Embryonic facial prominence (tissue), 1 donor: ENCODE measurements around the gene HEBP2.
"Not testable (repeated sequence)": the region's sequence is repeated elsewhere in the genome, so short reads cannot be mapped to it uniquely, and the experiment has no call there.

Source experiments
- DNase-seq: peaks from one replicate; pipeline ENCODE4 v3.0.0-alpha.2; 2016; ENCODE audit errors: extremely low spot score

HEBP2 gene, protein sequence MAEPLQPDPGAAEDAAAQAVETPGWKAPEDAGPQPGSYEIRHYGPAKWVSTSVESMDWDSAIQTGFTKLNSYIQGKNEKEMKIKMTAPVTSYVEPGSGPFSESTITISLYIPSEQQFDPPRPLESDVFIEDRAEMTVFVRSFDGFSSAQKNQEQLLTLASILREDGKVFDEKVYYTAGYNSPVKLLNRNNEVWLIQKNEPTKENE

DNA sequence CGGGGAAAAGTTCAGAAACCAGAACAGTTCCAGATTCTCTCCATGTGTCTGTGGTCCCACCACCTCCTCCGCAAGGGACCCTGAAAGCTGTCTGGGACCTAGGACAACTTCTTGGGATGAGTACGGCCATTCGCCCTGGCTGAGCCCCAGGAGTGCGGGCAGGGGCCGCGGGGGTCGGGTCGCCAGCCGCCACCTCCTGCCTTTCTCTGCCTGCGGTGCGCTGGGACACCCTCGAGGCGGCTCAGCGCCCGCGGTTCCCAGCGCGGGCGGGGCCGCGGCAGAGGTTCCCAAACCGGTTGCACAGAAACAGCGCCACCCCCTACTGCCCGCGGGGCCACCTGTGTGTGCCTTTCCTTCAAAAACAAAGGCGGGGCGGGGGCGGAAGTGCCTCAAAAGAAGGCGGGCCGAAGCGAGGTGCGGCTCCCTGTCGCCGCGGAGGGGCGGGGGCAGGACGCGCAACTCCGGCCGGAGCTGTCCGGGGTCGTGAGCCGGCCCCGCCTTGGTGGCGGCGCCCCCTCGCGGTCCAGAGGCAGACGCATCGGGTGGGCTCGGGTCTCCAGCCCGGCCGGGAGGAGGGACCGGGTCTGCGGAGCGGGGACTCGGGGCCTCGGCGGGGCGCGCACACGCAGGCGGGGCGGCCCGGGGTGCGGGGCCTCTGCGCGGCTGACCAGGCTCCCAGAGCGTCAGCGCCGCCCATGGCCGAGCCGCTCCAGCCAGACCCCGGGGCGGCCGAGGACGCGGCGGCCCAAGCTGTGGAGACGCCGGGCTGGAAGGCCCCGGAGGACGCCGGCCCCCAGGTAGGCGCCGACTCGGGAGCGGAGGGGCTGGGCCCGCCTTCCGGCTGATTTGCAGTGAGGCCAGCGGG is at the start of gene HEBP2:
Gene HEBP2, plus strand, starts transcription at position 423 of the 865 bp plus-strand sequence. Its CDS starts 273 bp downstream, at position 696.
- DNase-seq = peak; percentile 46

DNA sequence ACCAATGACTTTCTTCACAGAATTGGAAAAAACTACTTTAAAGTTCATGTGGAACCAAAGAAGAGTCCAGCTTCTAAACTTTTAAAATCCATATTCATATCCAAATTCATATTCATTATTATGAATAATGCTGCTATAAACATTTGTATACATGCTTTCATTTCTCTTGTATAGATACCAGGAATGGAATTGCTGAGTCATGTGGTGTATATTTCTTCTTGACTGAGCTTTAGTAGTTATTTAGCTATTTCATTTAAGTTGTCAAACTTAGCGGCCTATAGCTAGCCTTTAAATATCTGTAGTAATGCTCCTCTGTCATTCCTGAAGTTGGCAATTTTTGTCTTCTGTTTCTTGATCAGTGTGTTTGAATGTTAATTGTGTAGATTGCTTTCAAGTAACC is 46.1 kb upstream of the HEBP2 start:
- no peak for DNase-seq

DNA sequence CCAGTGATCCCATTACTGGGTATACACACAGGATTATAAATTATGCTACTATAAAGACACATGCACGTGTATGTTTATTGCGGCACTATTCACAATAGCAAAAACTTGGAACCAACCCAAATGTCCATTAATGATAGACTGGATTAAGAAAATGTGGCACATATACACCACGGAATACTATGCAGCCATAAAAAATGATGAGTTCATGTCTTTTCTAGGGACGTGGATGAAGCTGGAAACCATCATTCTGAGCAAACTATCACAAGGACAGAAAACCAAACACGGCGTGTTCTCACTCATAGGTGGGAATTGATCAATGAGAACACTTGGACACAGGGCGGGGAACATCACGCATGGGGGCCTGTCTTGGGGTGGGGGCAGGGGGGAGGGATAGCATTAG is 35.3 kb upstream of the HEBP2 start:
- DNase-seq = not testable (repeated sequence)

DNA sequence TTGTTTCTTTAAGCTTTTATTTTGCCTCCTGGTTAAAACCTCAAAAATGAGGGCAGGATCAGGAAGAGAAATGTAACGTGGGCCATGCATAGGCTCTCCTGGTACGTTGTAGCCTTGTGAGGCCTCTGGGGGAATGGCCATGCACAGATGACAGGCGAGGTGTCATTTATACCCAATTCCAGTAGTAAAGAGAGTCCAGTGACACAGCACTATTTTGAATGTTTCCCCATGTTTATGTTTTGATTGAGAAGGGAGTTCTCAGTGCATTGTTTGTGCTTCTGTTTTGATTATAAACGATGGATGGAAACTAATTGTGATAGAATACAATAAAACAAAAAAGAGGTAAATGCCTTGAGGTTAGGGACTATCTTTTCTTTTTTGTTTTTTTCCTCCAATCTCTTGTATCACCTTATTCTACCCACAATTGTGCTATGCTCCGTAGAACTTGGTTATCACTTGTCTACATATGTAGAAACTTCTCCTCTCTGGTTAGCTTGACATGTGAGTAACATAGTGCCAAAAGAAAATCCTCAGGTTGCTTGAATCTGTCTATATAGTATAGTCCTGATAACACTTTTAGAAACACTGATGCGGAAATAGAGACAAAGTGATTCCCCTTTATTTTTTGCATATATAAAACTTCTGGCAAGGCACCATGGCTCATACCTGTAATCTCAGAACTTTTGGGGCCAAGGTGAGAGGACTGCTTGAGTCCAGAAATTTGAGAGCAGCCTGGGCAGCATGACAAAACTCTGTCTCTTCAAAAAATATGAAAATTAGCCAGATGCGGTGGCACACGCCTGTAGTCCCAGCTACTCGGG is 33.2 kb upstream of the HEBP2 start:
- DNase-seq = no peak

DNA sequence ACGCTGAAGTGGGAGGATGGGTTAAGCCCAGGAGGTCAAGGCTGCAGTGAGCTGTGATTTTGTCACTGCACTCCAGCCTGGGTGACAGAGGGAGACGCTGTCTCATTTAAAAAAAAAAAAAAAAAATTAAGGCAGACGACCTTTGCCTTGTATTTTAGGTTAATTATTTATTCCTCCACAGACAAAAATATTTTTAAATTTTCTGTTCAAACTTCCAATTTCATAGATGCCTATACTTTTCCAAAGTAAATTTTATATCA is 32.6 kb upstream of the HEBP2 start:
- DNase-seq = no peak

DNA sequence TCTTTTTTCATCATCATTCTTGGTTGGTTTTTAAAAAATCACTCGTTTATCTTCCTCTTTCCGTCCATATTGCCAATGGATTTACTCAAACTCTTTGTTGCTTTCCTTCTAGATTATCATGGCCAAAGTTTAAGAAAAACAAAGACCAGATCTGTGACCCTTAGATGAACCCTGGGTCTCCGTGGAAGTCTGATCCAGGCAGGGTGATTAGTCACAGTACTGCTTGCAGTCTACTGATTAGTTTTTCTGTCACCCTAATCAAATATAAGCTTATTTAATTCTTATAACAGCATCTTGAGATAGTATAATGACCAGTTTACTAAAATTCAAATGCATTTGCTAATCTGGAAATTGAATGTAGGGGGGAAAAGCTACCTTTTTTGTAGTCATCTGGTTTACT is 32.3 kb upstream of the HEBP2 start:
- DNase-seq = no peak

DNA sequence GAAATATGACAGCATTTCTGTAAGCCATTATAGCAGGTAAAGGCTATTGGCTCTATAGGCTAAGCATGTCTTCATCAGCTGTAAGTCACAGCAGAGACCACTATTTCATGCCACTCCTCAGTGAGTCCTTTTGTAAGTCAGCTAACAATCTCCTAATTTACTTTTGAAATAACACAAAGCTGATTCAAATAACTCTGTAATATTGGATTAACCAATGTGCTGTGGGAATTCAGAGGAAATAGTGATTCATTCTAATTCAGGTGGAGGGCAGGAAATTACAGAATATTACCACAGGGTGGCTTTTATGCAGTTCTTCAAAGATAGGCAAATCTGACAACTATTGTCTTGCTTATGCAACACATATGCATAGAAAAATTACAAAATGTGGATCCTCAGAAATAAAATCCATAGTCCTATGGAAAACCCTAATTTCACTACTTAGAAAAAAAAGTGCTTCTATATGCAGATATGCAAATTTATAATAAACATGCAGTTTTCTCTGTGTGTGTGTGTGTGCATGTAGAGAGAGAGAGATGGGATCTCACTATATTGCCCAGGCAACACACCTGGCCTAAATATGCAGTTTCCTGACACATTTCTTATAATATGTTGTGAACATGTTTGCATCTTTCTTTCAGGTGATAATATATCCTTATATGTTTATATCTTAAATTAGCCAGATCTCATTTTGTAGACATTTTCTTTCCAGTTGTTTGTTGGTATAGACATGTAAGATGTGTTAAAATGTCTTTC is 31.1 kb upstream of the HEBP2 start:
- no peak for DNase-seq

DNA sequence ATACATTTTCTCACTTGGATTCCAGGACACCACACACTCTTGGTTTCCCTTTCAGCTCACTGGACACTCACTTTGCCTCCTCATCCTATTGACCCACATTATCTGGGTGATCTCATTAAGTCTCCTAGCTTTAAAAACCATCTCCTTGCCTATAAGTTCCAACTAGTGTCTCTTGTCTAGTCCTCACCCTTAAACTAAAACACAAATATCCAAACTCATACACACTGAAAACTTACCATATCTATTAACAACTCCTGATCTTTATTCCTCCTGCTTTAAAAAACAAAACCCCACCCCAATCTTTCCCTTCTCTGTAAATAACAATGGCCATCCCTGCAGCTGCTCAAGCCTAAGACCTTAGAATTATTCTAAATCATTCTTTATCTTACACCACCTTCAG is 29.8 kb upstream of the HEBP2 start:
- DNase-seq = no peak

DNA sequence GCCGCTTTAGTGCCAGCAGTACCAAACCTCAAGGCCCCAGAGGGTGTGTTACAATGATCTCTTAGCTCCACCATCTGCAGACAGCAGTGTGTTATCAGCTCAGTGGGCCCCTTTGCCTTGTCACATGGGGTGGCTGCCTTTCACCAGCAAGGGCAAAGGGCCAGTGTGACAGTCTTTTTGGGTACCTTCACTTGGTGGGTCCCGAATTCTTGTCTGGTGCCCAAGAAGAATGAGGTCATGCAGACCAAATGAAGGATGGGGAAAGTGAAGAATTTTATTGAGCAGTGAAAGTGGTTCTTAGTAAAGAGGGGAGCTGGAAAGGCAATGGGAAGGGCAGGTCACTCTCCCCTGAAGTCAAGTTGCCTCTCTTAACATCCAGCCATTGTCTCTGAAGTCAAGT is 29.2 kb upstream of the HEBP2 start:
- DNase-seq = no peak

DNA sequence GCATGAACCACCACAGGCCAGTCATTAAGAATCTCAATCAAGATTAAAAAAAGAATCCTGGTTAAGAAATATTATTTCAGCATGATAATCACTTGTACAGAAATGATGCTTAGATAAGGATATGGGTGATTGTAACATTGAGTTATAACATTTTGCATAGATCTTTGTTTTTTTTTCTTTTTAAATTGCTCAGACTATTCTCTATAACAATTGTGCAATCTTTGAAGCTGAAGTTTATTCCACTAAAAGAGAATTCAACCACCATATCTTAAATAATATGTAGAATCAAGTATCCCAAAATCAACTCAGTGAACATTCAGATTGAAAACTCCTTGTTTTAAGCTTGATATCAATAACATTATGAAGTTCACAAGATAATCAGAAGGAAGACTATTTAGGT is 27.0 kb upstream of the HEBP2 start:
- DNase-seq = no peak

DNA sequence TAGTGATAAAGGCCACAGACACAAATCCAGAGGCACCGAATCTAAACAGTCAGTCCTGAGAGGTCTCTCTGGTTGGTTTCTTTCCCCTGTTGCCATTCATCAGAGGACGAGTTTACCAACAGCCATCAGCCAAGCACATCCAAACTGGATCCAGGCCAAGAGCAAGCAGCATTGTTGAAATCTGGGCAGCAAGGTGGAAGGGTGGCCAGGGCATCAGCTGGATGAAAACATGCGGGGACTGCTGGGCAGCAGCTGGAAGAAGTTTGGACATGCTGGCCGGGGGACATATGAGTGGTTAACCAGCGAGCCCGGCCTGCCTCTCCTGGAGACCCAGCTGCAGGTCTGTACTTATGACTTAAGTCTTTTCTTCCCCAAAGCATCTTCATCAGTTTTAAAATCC is 26.2 kb upstream of the HEBP2 start, which contains the start of gene SMIM28:
Gene SMIM28, plus strand, starts transcription at position 62 of the 400 bp plus-strand sequence. Its CDS starts 168 bp downstream, at position 230.
- DNase-seq = no peak

DNA sequence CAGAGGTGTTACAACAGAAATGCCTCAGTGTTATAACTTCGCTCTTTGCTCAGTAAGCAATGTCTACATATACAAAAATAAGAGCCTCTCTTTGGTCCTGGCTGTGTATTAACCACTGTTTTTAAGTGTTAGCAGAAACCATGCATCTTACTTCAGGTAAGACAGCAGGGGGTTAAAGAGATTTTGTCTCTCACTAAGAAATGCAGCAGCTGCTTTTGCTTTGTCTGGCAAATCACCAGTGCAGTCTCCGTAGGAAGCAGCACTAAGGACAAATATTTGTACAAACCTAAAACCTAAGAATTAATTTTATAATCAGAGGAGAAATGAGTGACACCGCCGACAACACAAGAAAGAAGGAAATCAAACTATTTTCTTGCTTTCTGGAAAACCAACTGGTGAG is 25.6 kb upstream of the HEBP2 start:
- no peak for DNase-seq

DNA sequence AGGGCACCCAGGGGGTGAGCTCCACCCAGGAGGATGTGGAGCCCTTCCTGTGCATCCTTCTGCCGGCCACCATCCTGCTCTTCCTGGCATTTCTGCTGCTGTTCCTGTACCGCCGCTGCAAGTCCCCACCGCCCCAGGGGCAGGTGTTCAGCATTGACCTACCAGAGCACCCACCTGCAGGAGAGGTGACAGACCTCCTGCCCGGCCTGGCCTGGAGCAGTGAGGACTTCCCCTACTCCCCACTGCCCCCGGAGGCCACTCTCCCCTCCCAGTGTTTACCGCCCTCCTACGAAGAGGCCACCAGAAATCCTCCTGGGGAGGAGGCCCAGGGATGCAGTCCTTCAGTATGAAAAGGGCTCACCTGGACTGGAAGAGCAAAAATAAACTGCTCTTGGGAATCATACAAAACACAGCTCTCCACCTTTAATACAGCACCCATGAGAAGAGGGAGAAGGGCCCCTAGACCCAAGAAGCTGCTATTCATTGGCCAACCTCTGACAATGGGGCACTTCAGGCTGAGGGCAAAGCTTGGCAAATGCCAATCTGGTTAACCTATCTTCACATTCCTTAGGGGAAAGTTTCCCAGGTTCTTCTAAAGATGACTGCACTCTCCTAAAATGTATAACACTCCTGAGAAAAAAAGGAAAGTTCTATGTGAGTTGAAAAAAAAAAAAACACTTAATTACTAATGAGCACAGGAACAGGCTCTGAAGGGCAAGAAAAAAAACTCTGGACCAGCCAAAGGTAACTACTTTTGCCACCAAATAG is 21.3 kb upstream of the HEBP2 start:
- DNase-seq = no peak

DNA sequence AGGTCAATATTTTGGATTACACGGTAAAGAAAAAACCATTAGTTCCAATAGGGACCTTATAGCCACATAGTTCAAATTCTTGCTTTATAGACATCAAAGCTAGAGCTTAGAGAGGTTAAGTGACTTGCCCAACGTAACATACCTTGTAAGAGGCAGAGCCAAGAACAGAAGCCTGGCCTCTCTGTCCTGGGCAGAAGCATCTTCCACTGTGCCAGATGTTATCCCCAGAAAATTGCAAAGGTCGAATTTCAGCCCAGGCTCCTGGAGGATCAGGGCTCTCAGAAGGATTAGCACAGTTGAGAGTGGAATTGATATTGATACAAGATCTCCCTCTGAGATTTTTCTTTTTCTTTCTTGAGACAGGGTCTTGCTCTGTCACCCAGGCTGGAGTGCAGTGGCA is 20.2 kb upstream of the HEBP2 start:
- no peak for DNase-seq

DNA sequence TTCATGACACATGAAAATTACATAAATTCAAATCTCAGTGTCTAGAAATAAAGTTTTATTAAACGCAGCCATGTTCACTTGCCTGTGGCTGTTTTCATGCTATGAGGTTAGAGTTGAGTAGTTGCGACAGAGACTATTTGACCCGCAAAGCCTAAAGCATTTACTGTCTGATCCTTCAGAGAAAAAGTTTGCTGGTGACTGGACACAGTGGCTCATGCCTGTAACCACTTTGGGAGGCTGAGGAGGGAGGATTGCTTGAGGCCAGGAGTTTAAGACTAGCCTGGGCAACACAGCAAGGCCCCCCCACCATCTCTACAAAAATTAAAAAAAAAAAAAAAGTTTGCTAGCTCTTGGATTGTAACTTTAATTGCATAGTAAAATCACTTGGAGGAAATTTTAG is 17.1 kb upstream of the HEBP2 start:
- DNase-seq = no peak

DNA sequence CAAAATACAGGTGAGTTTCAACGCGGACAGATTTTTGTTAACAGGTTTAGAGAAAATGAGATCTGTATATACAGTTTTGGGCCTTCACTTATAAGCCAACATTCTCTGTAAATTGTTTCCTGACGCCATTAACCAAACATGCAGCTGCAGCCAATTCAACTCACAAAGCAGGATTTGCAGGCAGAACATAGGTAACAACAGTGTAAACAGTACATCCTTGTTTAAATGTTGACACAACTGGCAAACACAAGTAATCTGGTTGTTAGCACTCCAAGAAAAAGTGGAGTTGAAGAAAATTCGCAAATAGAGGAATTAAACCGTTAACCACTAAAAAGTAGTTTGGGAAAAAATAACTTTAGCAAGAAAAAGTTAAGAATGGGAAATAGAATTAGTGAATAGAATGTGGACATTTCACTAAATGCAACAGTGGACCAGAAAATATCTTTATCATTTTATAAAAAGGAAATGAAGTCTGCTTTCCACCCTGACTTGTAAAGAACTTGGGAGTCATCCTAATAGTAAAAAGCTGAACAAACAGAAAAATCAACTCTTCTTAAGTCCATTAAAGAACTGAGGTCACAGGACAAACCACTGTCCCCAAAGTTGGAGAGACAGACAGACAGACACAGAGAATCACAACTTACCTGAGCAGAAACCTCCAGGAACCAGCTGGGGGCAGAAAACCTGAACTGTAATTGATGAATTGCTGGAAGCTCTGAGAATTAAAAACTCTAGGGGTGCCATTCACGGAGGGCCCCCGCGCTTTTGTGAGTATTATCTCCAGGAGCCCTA is 16.2 kb upstream of the HEBP2 start:
- DNase-seq = no peak

DNA sequence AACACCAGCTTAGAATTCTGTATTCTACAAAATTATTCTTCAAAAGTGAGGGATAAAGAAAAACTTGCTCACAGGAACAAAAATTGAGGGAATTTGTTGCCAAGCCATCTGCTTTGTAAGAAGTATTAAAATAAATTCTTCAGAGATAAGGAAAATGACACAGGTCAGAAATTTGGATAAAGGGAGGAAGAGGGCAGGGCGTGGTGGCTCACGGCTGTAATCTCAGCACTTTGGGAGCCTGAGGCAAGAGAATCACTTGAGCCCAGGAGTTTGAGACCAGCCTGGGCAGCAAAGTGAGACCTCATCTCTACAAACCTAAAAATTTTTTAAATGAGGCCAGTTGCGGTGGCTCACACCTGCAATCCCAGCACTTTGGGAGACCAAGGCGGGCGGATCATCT is 14.5 kb upstream of the HEBP2 start:
- no peak for DNase-seq

DNA sequence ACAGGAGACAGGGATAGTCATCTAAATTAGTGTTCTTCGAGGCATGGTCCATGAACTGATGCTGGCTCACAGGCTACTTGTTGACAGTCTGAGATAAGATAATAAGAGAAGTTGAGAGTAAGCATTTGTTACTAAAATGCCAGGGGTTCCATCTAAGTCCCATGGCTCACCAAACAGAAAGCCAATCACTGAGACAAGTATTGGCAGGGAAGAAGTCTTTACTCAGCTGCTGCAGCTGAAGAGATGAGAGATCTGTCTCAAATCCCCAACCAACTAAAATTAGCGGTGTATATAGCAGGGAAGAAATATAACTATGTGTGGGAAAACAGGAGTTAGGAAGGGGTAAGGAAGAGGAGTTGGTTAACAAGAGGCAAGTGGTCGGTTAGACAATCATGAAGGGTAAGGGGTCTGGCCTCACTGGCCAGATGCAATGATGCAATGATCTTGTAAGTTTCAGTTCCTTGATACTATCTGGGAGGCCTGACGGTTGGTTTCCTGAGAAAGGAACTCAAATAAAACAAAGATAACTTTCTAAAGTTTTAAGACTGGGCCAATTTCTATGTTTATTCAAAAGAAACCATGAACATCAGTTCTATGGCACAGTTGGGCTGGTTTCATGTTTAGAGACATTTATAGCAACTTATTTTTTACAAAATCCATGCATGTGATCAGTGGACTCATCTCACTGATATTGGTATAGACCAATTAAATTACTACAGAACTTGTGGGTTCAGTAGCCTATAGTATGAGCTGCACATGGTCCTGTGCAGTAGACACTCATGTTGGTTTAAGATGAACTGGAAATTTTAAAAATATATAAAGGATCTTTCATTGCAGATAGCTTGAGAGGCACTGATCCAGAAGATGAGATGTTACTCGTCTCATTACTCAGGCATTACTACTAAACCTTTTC is 9.9 kb upstream of the HEBP2 start:
- DNase-seq = no peak

DNA sequence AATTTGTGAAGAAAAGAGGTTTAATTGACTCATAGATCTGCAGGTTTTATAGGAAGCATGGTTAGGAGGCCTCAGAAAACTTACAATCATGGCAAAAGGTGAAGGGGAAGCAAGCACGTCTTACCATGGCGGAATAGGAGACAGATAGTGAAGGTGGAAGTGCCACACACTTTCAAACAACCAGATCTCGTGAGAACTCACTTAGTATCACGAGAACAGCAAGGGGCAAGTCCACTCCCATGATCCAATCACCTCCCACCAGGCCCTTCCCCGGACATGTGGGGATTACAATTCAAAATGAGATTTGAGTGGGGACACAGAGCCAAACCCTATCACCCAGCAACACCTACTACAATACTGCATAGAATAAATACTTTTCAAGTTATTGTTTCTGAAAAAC is 7.3 kb upstream of the HEBP2 start:
- DNase-seq = no peak
